Activated T-helper 1 cell treated with anti-CD3 and anti-CD28 coated beads, Interleukin-2, amount 50 U/mL, for 16 hours (primary cell): ENCODE measurements around the gene UGCG.

Experiments used
- DNase-seq, 2 donors: peaks; one replicate each; pipeline ENCODE4 v3.0.0-alpha.2; 2020; ENCODE audit warnings: low read depth in 1 of 2, low spot score in 1 of 2

UGCG gene

GRCh38 chr9:111980398-111980797 lies 83.8 kb downstream of the UGCG start:
- DNase-seq, result no peak

- DNase-seq, result no peak
Observed at GRCh38 chr9:111983484-111983908, 86.9 kb downstream of the UGCG start.

- no peak for DNase-seq
Observed at GRCh38 chr9:111984086-111984802, 87.6 kb downstream of the UGCG start.
